ENCODE data around the gene DUSP14.
A peak's percentile ranks its signal among the peaks of the same experiment; 100 is the strongest.
"Not testable (repeated sequence)": the region's sequence is repeated elsewhere in the genome, so short reads cannot be mapped to it uniquely, and the experiment has no call there.

Gene DUSP14

GRCh38 chr17:37489197-37490001 is at the start of gene DUSP14:
DUSP14 (plus strand) TSS chr17:37489891; CDS start chr17:37512273, 22,382 bp downstream.
- DNase-seq, result peak; percentile 90

- no peak for DNase-seq
Observed at GRCh38 chr17:37440424-37440823, 49.3 kb upstream of the DUSP14 start.

- not testable (repeated sequence) for DNase-seq
Observed at GRCh38 chr17:37441369-37442014, 48.2 kb upstream of the DUSP14 start.

DNA sequence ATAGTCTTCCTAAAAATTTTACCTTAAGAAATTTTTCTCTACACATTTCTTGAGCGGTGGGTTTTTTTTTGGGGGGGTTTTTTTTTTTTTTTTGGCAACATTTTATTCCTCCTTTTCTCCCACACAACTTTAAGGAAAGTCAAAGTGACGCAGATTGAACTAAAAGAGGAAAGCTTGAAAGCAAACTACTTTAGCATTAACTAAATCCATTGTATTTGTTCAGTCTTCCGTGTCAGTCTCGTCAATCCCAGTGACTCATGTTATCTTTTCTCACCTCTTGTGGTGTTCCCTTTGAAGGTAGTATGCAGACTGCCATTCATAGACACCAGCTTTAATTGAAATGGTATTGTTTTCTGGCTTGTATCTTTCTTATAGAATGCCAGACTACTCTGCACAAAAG is 43.7 kb upstream of the DUSP14 start:
- DNase-seq, result no peak

DNA sequence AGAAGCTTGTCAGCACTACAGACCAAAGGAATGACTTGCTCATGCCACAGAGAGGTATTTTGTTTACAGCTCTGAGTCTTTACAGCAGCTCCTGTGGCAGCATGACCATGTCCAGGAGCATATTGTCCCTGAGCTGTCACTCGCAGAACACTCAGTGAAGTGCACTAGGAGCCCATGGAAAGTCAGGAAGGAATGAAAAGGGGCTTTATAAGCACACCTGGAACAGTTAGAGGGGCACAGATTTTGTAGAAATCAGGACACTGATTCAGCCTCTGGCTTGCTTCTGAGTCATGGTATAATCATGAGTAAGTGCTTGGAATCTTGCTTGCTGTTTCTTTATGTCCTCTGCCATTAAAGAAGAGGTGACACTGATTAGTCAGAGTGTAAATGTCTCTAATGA is 42.0 kb upstream of the DUSP14 start:
- no peak for DNase-seq

DNA sequence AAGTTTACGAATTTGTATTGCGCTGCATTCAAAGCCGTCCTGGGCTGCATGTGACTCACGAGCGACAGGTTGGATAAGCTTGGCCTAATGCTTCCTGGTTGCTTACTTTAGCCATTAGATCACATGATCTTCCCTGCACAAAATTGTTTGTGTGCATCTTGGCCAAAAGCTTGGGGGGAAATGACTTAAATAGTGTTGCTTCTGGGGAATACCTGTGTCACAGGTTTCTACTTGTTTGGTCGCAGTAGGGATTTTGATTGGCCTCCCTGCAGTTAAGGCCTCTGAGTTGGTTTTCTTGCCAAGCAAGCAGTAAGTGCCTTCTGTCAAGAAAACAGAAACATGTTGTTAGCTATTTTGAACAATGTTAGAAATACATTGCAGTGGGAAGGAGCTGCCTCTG is 39.6 kb upstream of the DUSP14 start:
- no peak for DNase-seq

GRCh38 chr17:37457801-37458200 is 31.9 kb upstream of the DUSP14 start:
- not testable (repeated sequence) for DNase-seq

- DNase-seq, result no peak
Observed at GRCh38 chr17:37458805-37459204, 30.9 kb upstream of the DUSP14 start.

GRCh38 chr17:37461668-37462067 is 28.0 kb upstream of the DUSP14 start:
- no peak for DNase-seq

- DNase-seq, result no peak
Observed at GRCh38 chr17:37462492-37462891, 27.2 kb upstream of the DUSP14 start.

DNA sequence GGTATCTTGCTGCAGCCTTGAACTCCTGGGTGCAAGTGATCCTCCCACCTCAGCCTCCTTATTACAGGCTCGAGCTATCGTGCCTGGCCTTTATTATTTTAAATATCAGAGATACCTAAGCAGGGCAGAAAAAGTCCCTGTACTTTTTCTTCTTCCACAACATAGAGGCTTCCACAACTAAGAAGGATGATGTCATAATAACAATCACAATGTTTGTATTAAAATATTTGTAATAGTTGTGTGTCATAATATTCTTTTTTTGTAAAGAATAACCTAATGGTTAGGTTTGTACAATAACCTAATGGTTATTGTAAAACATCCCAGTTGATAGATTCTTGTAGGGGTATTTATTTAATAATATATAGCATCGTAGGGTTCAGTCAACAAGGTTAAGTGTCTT is 26.7 kb upstream of the DUSP14 start:
- DNase-seq, result no peak

- no peak for DNase-seq
Observed at GRCh38 chr17:37465069-37465616, 24.5 kb upstream of the DUSP14 start.

DNA sequence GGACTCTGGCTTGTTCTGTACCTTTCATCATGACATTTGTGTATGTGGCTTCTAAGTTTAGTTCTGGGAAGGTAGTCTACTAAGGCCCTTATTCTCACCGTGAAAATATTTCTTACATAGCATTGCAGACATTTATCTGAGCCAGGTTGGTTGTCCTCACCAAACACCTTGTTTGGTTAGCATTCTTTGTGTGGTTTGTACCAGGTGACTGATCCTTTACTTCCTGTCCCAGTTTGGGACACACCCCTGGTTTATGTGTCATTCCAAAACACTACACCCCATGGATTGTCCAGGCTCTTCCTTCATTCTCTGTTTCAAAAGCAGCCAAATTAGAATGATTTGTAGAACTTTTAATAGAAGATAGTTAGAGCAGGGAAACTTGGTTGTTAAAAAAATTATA is 23.2 kb upstream of the DUSP14 start:
- no peak for DNase-seq

GRCh38 chr17:37470181-37470580 is 19.5 kb upstream of the DUSP14 start:
- no peak for DNase-seq

GRCh38 chr17:37475731-37476420 is 13.8 kb upstream of the DUSP14 start:
- DNase-seq, result no peak

GRCh38 chr17:37476431-37477120 is 13.1 kb upstream of the DUSP14 start:
- no peak for DNase-seq

DNA sequence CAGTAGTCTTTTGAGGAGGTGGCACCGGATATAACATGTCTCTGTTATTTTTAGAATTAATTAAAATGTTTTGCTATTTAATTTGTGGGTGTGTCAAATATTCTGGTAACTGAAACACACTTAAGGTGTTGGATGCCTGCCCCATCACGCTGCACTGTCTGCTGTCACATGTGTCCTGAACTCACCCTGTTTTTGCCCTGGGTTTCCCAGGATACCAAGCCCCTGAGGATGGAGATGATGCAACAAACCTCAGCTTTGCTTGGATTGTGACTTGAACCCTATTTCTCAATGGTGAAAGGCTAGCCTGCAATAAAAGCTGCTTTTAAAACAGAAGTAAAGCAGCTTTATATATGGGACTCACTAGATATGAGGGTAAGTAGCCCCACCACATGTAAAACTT is 11.5 kb upstream of the DUSP14 start:
- DNase-seq, result no peak

DNA sequence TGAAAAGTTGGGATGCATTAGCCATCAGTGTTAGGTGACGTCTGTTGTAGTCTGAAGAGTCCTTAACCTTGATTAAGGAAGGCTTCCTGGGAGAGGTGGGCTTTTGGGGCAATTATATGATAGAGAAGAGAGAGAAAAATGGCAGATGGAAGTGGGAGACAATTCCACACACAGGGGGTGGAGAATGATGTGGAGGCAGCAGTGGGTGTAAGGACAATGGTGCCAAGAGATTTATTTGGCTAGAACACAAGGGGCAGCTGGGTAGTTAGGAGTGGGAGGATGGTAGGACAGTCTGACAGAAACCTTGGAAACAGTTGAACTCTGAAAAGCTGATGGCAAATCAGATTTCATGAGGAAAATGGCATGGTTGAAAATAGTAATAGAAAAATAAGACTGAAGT is 10.7 kb upstream of the DUSP14 start:
- no peak for DNase-seq

DNA sequence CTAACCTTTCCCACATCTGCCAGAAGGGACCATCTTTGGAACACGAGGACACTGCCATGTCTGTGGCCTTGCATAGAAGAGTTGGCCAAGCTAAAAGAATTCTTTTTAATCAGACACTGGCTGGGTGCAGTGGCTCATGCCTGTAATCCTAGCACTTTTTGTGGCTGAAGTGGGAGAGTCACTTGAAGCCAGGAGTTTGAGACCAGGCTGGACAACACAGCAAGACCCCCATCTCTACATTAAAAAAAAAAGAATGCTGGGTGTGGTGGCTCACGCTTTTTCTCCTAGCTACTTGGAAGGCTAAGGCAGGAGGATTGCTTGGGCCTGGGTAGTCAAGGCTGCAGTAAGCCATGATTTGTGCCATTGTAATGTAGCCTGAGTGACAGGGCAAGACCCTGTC is 9.3 kb upstream of the DUSP14 start:
- DNase-seq, result no peak

- no peak for DNase-seq
Observed at GRCh38 chr17:37481001-37481665, 8.6 kb upstream of the DUSP14 start.

- no peak for DNase-seq
Observed at GRCh38 chr17:37483311-37484039, 6.2 kb upstream of the DUSP14 start.
